Transverse colon (tissue), 4 donors: Measurements from ENCODE around the gene CADM2.

ENCODE experiments used
- CTCF ChIP-seq, 5 experiments: fragments of 200-600 bp in 3 of 5; fragments of 450-650 bp in 2 of 5; sonication (generic) in 3 of 5; IDR thresholded peaks; 1 replicate in 2 of 5; 2 replicates in 3 of 5; pipeline ENCODE4 v1.5.1; 2016 to 2017; ENCODE audit warnings: antibody characterized with exemption in 5 of 5, inconsistent platforms in 3 of 5, mild to moderate bottlenecking in 2 of 5, moderate library complexity in 1 of 5
- POLR2A ChIP-seq: fragments of 450-650 bp; IDR thresholded peaks from one replicate; pipeline ENCODE4 v1.6.1; 2016; ENCODE audit warnings: antibody characterized with exemption, mild to moderate bottlenecking, moderate library complexity
- POLR2AphosphoS5 ChIP-seq, 3 donors: sonication (generic); formaldehyde crosslinking; IDR thresholded peaks; one replicate each; pipeline ENCODE4 v1.6.1; 2016; ENCODE audit warnings: antibody characterized with exemption in 3 of 3

GRCh38 chr3:85068911-85069310 is 110.1 kb downstream of the CADM2 start:
- no peak for TF ChIP-seq CTCF (IDR thresholded peaks at IDR 0.05)
- no peak for TF ChIP-seq POLR2A
- TF ChIP-seq POLR2AphosphoS5 (IDR thresholded peaks at IDR 0.05), result no peak
